CD14-positive monocyte (primary cell): ENCODE results near the gene RNGTT. TPM values are rescaled to one million over a fixed set of nuclear protein-coding genes. Genes with fewer than 3 reads are reported as not detected.

Experiments used
- DNase-seq, 3 donors: peaks; one replicate each; pipeline ENCODE4 v3.0.0-alpha.2; 2011 to 2022
- H2AFZ ChIP-seq: 2 replicates; pipeline ENCODE4 v1.6.0; 2012; ENCODE audit warnings: mild to moderate bottlenecking, low read depth, low read length, inconsistent platforms; ENCODE audit not compliant: insufficient read depth, poor library complexity, severe bottlenecking
- H3K27ac ChIP-seq, 2 donors: 1 replicate in 1 of 2; 2 replicates in 1 of 2; pipeline ENCODE4 v1.5.1; 2012 to 2013; ENCODE audit warnings: low read length in 2 of 2, control low read depth in 1 of 2, inconsistent platforms in 1 of 2, low read depth in 1 of 2, mild to moderate bottlenecking in 1 of 2
- H3K27me3 ChIP-seq, 2 donors: one replicate each; pipeline versions ENCODE4 v1.6.0 to v1.6.1; 2011 to 2013; ENCODE audit warnings: low read length in 2 of 2; ENCODE audit not compliant: control insufficient read depth in 2 of 2, insufficient read depth in 2 of 2
- H3K36me3 ChIP-seq, 2 donors: replicated peaks in 1 of 2; 1 replicate in 1 of 2; 2 replicates in 1 of 2; pipeline versions ENCODE4 v1.5.1 to v1.6.1; 2012 to 2013; ENCODE audit warnings: low read length in 2 of 2, control low read depth in 1 of 2, inconsistent platforms in 1 of 2, mild to moderate bottlenecking in 1 of 2; ENCODE audit not compliant: insufficient read depth in 2 of 2, control insufficient read depth in 1 of 2
- H3K4me1 ChIP-seq, 2 donors: 1 replicate in 1 of 2; 2 replicates in 1 of 2; pipeline versions ENCODE4 v1.5.1 to v1.6.1; 2012 to 2013; ENCODE audit warnings: low read length in 2 of 2, control low read depth in 1 of 2, inconsistent platforms in 1 of 2, mild to moderate bottlenecking in 1 of 2, moderate library complexity in 1 of 2; ENCODE audit not compliant: insufficient read depth in 2 of 2, control insufficient read depth in 1 of 2
- H3K4me2 ChIP-seq: replicated peaks from 2 replicates; pipeline ENCODE3; 2012; ENCODE audit warnings: low read length, moderate library complexity, mild to moderate bottlenecking; ENCODE audit not compliant: poor library complexity, severe bottlenecking; ENCODE audit errors: extremely low read depth
- H3K4me3 ChIP-seq, 3 experiments: fragments of 200-600 bp in 1 of 3; sonication (generic) in 1 of 3; replicated peaks in 1 of 3; 1 replicate in 2 of 3; 2 replicates in 1 of 3; pipeline ENCODE4 v1.5.1; 2011 to 2013; ENCODE audit warnings: low read length in 3 of 3, mild to moderate bottlenecking in 3 of 3, control low read depth in 2 of 3, low read depth in 2 of 3, inconsistent platforms in 1 of 3, moderate library complexity in 1 of 3
- H3K79me2 ChIP-seq: 2 replicates; pipeline ENCODE4 v1.6.0; 2012; ENCODE audit warnings: mild to moderate bottlenecking, control low read depth, inconsistent platforms, low read length, moderate library complexity; ENCODE audit not compliant: insufficient read depth
- H3K9ac ChIP-seq: 2 replicates; pipeline ENCODE4 v1.6.0; 2017; ENCODE audit warnings: low read length, mild to moderate bottlenecking; ENCODE audit not compliant: insufficient read depth, poor library complexity, severe bottlenecking
- H3K9me3 ChIP-seq, 2 donors: replicated peaks in 1 of 2; 1 replicate in 1 of 2; 2 replicates in 1 of 2; pipeline versions ENCODE4 v1.5.1 to v1.6.1; 2012 to 2013; ENCODE audit warnings: low read length in 2 of 2, control low read depth in 1 of 2; ENCODE audit not compliant: control insufficient read depth in 1 of 2, insufficient read depth in 1 of 2
- H4K20me1 ChIP-seq: 2 replicates; pipeline ENCODE4 v1.6.0; 2012; ENCODE audit warnings: mild to moderate bottlenecking, low read length, control low read depth, moderate library complexity; ENCODE audit not compliant: insufficient read depth
- H3K27ac Mint-ChIP-seq, 7 donors: one replicate each; pipeline ENCODE4 v1.8.0; 2020; ENCODE audit warnings: mild to moderate bottlenecking in 7 of 7, mixed read lengths in 7 of 7, moderate library complexity in 6 of 7, inconsistent platforms in 2 of 7
- H3K27me3 Mint-ChIP-seq, 3 donors: one replicate each; pipeline ENCODE4 v1.8.0; 2021 to 2022; ENCODE audit warnings: low read depth in 3 of 3, mild to moderate bottlenecking in 3 of 3, mixed read lengths in 3 of 3, moderate library complexity in 3 of 3, inconsistent platforms in 1 of 3
- H3K36me3 Mint-ChIP-seq, 2 donors: one replicate each; pipeline ENCODE4 v1.8.0; 2020; ENCODE audit warnings: mixed read lengths in 2 of 2, inconsistent platforms in 1 of 2, mild to moderate bottlenecking in 1 of 2
- H3K4me1 Mint-ChIP-seq: one replicate; pipeline ENCODE4 v1.8.0; 2020; ENCODE audit warnings: mild to moderate bottlenecking, mixed read lengths
- H3K4me3 Mint-ChIP-seq, 2 donors: one replicate each; pipeline ENCODE4 v1.8.0; 2020; ENCODE audit warnings: mild to moderate bottlenecking in 2 of 2, mixed read lengths in 2 of 2, moderate library complexity in 1 of 2
- H3K9me3 Mint-ChIP-seq, 7 donors: one replicate each; pipeline ENCODE4 v1.8.0; 2020 to 2022; ENCODE audit warnings: mixed read lengths in 7 of 7, mild to moderate bottlenecking in 6 of 7, moderate library complexity in 6 of 7, inconsistent platforms in 2 of 7
- CTCF ChIP-seq: fragments of 200-600 bp; IDR thresholded peaks from one replicate; pipeline ENCODE4 v1.8.0; 2022; ENCODE audit warnings: antibody characterized with exemption, mild to moderate bottlenecking
- intact Hi-C, 2 donors: fragments of 100-400 bp; cut with micrococcal nuclease; formaldehyde crosslinking; loops; one replicate each; pipeline versions ENCODE4 v1.15.0 to v1.15.1; 2023
- polyA plus RNA-seq, 3 donors: library from polyadenylated mRNA; depleted of rRNA in 1 of 3; unstranded in 2 of 3; stranded (reverse) in 1 of 3; fragments of 300-500 nt in 2 of 3; fragments of >200 nt in 1 of 3; fragmentation: Illumina TruSeq in 2 of 3; gene quantifications; 1 replicate in 2 of 3; 2 replicates in 1 of 3; pipeline ENCODE4 v1.2.3, GENCODE V29; 2012 to 2021

RNGTT gene
- polyA plus RNA-seq, 3 donors = 2.3 to 8.6 (median 5.8) TPM

- Histone ChIP-seq H4K20me1 (no peaks in the 10 kb centered on the region), H3K4me2 (no peak overlapping the region), H3K27me3 (no peaks in the 10 kb centered on the region), H3K79me2 (no peaks in the 10 kb centered on the region), H2AFZ (no peak overlapping the region), H3K9ac (no peak overlapping the region), H3K4me1 (no peaks in the 10 kb centered on the region), H3K9me3 (no peaks in the 10 kb centered on the region), H3K27ac (no peak overlapping the region), H3K4me3 (no peak overlapping the region), H3K36me3 (peaks cover 6 to 52% of the 10 kb centered on the region in 2 donors)
- peaks cover 33 to 50% of the 10 kb centered on the region in 2 donors for H3K36me3 Mint-ChIP-seq
- no peak for DNase-seq
- peaks cover 0 to 4% (median 0%) of the 10 kb centered on the region in 7 donors for H3K9me3 Mint-ChIP-seq
- H3K4me1 Mint-ChIP-seq = no peaks in the 10 kb centered on the region
- TF ChIP-seq CTCF = no peak
- no peaks in the 10 kb centered on the region for H3K27me3 Mint-ChIP-seq
- H3K4me3 Mint-ChIP-seq = no peak overlapping the region
- intact Hi-C loops = no loop called here
- peak overlapping the region in 1 of 7 donors; percentile 53 for H3K27ac Mint-ChIP-seq
Observed at GRCh38 chr6:88843040-88843439, 120.4 kb downstream of the RNGTT start.

GRCh38 chr6:88842320-88842719 lies 121.1 kb downstream of the RNGTT start:
- H3K27me3 ChIP-seq = no peaks in the 10 kb centered on the region
- no peak overlapping the region for H3K4me2 ChIP-seq
- intact Hi-C loops = no loop called here
- no peak for DNase-seq
- H3K4me3 ChIP-seq = no peak overlapping the region
- H3K4me1 ChIP-seq = no peaks in the 10 kb centered on the region
- H3K9ac ChIP-seq = no peak overlapping the region
- H3K27ac ChIP-seq = no peak overlapping the region
- no peaks in the 10 kb centered on the region for H3K79me2 ChIP-seq
- H3K27me3 Mint-ChIP-seq = no peaks in the 10 kb centered on the region
- no peak overlapping the region for H3K4me3 Mint-ChIP-seq
- peaks cover 6 to 59% of the 10 kb centered on the region in 2 donors for H3K36me3 ChIP-seq
- H2AFZ ChIP-seq = no peak overlapping the region
- H3K9me3 ChIP-seq = peaks cover 0 to under 1% of the 10 kb centered on the region in 2 donors
- TF ChIP-seq CTCF = no peak
- H3K27ac Mint-ChIP-seq = no peak overlapping the region
- no peaks in the 10 kb centered on the region for H3K4me1 Mint-ChIP-seq
- peaks cover 0 to 7% (median 2%) of the 10 kb centered on the region in 7 donors for H3K9me3 Mint-ChIP-seq
- H3K36me3 Mint-ChIP-seq = peaks cover 36 to 54% of the 10 kb centered on the region in 2 donors
- no peaks in the 10 kb centered on the region for H4K20me1 ChIP-seq
